Sigmoid colon (tissue), 7 donors: ENCODE data around the gene OTUB1. TPM values are rescaled to one million over a fixed set of nuclear protein-coding genes. Genes with fewer than 3 reads are reported as not detected.
A peak's percentile ranks its signal among the peaks of the same experiment; 100 is the strongest.

Experiments used
- DNase-seq: peaks from one replicate; pipeline ENCODE4 v3.0.0-alpha.2; 2019
- H3K27ac ChIP-seq, 4 donors: fragments of 200-600 bp; sonication (generic); one replicate each; pipeline ENCODE4 v1.5.1; 2016 to 2019; ENCODE audit warnings: mild to moderate bottlenecking in 1 of 4
- H3K27me3 ChIP-seq, 3 donors: fragments of 200-600 bp; sonication (generic); one replicate each; pipeline ENCODE4 v1.5.1; 2019; ENCODE audit warnings: mild to moderate bottlenecking in 1 of 3
- H3K36me3 ChIP-seq, 4 donors: fragments of 200-600 bp; sonication (generic); one replicate each; pipeline ENCODE4 v1.5.1; 2016 to 2019
- H3K4me1 ChIP-seq, 4 donors: fragments of 200-600 bp; sonication (generic); one replicate each; pipeline ENCODE4 v1.5.1; 2017 to 2019
- H3K4me3 ChIP-seq, 4 donors: fragments of 200-600 bp; sonication (generic); one replicate each; pipeline ENCODE4 v1.5.1; 2017 to 2019; ENCODE audit warnings: mild to moderate bottlenecking in 2 of 4, moderate library complexity in 1 of 4
- H3K9me3 ChIP-seq, 4 donors: fragments of 200-600 bp in 3 of 4; sonication (generic) in 3 of 4; one replicate each; pipeline versions ENCODE4 v1.5.1 to v1.6.1; 2013 to 2019
- EP300 ChIP-seq, 4 donors: sonication (generic); formaldehyde crosslinking; IDR thresholded peaks; one replicate each; pipeline ENCODE4 v1.6.1; 2017; ENCODE audit warnings: antibody characterized with exemption in 4 of 4
- POLR2A ChIP-seq, 2 donors: fragments of 450-650 bp; IDR thresholded peaks; one replicate each; pipeline ENCODE4 v1.6.1; 2016; ENCODE audit warnings: antibody characterized with exemption in 2 of 2, mild to moderate bottlenecking in 2 of 2, moderate library complexity in 2 of 2
- POLR2AphosphoS5 ChIP-seq, 4 donors: sonication (generic); formaldehyde crosslinking; IDR thresholded peaks; one replicate each; pipeline ENCODE4 v1.6.1; 2017; ENCODE audit warnings: antibody characterized with exemption in 4 of 4
- WGBS, 2 donors: extraction: QIAGEN DNeasy Blood & Tissue Kit; methylation state at CpG; one replicate each; pipeline ENCODE4 v1.1.7; 2013; 5-methylcytosine and 5-hydroxymethylcytosine counted together
- intact Hi-C: fragments of 100-400 bp; cut with DNase I; formaldehyde crosslinking; loops from one replicate; pipeline ENCODE4 v1.15.1; 2023
- polyA plus RNA-seq, 3 donors: library from polyadenylated mRNA; stranded (reverse); fragments of 200-250 nt; gene quantifications; one replicate each; pipeline ENCODE4 v1.2.3, GENCODE V29; 2013
- total RNA-seq, 4 donors: library from RNA; depleted of rRNA; stranded (reverse); fragments of >200 nt; gene quantifications; one replicate each; pipeline ENCODE4 v1.1.0, GENCODE V29; 2016
- TF ChIP-seq, protein P1 (sequence below), 4 experiments: fragments of 450-650 bp in 3 of 4; fragments of 200-600 bp in 1 of 4; IDR thresholded peaks; one replicate each; pipeline ENCODE4 v1.5.1; 2016 to 2019; ENCODE audit warnings: antibody characterized with exemption in 4 of 4, mild to moderate bottlenecking in 3 of 4, moderate library complexity in 2 of 4
- donor health status: healthy with polysubstance abuse.
- donor health status: Bipolar disorder and iron deficiency.
- donor health status: healthy.

The OTUB1 gene, protein sequence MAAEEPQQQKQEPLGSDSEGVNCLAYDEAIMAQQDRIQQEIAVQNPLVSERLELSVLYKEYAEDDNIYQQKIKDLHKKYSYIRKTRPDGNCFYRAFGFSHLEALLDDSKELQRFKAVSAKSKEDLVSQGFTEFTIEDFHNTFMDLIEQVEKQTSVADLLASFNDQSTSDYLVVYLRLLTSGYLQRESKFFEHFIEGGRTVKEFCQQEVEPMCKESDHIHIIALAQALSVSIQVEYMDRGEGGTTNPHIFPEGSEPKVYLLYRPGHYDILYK
- total RNA-seq, result 10 to 100 TPM; 44.8 to 61.7 (median 57.8) TPM
- polyA plus RNA-seq, result 10 to 100 TPM; 88.9 to 96.4 (median 91.3) TPM

DNA sequence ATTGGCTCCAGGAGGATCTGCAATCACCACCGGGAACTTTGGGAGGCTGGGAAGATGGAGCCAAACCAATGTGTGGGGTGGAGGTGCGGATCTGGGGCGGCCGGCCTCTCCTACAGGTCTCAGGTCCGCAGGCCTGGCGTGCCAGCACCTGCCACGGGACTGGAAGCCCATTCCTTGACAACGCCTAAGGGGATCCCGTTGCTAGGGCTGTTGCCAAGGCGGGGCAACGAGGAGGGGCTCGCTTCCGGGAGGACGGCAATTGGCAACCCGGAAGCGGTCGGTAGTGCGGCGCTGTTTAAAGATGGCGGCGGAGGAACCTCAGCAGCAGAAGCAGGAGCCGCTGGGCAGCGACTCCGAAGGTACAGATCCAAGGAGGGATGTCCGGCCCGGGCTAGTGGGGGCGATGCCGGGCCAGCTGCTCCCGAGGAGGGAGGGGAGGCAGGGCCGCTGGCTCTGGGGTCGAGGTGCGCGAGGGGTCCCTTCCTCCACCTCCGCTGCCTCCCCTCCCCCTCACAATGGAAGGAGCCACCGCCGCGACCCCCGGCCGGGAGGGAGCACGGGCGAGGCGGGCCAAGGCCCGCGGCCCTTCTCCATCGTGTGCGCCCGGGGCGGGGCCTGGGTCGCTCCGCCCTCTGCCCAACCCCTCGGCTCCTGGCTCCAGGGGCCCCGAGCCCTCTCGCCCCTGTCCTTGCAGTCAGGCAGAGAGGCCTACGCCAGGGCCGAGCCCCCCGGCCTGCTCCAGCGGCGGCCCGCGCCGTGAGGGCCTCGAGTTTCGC lies at the start of gene OTUB1:
OTUB1 (plus strand) TSS at position 283 of the 776 bp plus-strand sequence; CDS start at position 302, 19 bp downstream.
- Histone ChIP-seq H3K27me3 (no peaks in the 10 kb centered on the region), H3K36me3 (peaks cover 7 to 33% (median 12%) of the 10 kb centered on the region in 4 donors), H3K9me3 (no peaks in the 10 kb centered on the region), H3K4me3 (peak within 1 kb of the TSS; percentile 64 to 95 (median 94)), H3K27ac (peak within 1 kb of the TSS; percentile 86 to 88 (median 88)), H3K4me1 (peaks cover 0 to 30% (median 23%) of the 10 kb centered on the region in 4 donors)
- peak; percentile 53 to 75 (median 72) for TF ChIP-seq POLR2AphosphoS5 (IDR thresholded peaks at IDR 0.05)
- TF ChIP-seq EP300 (IDR thresholded peaks at IDR 0.05), result no peak
- peak in 1 of 2 donors; percentile 46 for TF ChIP-seq POLR2A (IDR thresholded peaks at IDR 0.05)
- TF ChIP-seq, protein P1, sequence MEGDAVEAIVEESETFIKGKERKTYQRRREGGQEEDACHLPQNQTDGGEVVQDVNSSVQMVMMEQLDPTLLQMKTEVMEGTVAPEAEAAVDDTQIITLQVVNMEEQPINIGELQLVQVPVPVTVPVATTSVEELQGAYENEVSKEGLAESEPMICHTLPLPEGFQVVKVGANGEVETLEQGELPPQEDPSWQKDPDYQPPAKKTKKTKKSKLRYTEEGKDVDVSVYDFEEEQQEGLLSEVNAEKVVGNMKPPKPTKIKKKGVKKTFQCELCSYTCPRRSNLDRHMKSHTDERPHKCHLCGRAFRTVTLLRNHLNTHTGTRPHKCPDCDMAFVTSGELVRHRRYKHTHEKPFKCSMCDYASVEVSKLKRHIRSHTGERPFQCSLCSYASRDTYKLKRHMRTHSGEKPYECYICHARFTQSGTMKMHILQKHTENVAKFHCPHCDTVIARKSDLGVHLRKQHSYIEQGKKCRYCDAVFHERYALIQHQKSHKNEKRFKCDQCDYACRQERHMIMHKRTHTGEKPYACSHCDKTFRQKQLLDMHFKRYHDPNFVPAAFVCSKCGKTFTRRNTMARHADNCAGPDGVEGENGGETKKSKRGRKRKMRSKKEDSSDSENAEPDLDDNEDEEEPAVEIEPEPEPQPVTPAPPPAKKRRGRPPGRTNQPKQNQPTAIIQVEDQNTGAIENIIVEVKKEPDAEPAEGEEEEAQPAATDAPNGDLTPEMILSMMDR (IDR thresholded peaks at IDR 0.05), result no peak
- 0 to 1% methylated on average over 63 of the region's 63 CpGs for WGBS, 2 donors
- intact Hi-C loops, result no loop called here
- DNase-seq, result peak; percentile 95

DNA sequence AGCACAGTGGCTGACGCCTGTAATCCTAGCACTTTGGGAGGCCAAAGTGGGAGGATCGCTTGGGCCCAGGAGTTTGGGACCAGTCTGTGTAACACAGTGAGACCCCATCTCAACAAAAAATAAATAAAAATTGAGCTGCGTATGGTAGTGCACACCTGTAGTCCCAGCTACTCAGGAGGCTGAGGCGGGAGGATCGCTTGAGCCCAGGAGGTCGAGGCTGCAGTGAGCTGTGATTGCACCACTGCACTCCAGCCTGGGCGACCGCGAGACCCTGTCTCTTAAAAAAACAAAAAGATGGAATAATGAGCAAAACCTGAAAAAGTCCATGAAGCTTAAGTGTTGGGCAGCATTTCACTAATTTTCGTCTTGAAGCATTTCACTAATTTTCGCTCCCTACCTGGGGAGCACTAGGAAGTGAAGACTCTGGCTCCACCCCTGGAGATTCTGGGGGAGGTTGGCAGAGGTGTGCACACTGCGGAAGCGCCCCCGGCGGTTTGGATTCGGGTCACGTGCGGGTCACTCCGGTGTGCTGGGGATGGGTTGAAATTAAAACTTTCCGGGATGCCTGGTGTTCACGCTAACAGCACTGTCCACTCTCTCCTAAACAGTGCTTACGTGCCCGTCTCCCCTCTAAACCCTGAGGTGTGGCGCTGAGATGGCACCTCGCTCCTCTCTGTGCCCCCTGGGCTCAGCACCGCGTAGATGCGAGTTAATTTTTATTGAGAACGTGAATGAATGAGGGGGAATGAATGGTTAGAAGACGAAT lies 48.3 kb upstream of the OTUB1 start:
- no peak for DNase-seq
- H3K4me1 ChIP-seq, result peaks cover 0 to 24% (median 14%) of the 10 kb centered on the region in 4 donors
- no peaks in the 10 kb centered on the region for H3K36me3 ChIP-seq
- H3K27ac ChIP-seq, result peak overlapping the region; percentile 67 to 76 (median 74)
- TF ChIP-seq POLR2A (IDR thresholded peaks at IDR 0.05) (no peak), POLR2AphosphoS5 (IDR thresholded peaks at IDR 0.05) (no peak), EP300 (IDR thresholded peaks at IDR 0.05) (no peak)
- TF ChIP-seq, protein P1 (IDR thresholded peaks at IDR 0.05), result no peak
- no peaks in the 10 kb centered on the region for H3K9me3 ChIP-seq
- 21 to 22% methylated on average over 30 of the region's 30 CpGs for WGBS, 2 donors
- H3K4me3 ChIP-seq, result peak overlapping the region; percentile 51 to 83 (median 68)
- intact Hi-C loops, result loop anchor here (1.0 to 2.0 kb wide), 2 partner anchors 20 to 169 kb away; partner anchors contain the start of gene ZFTA
- no peaks in the 10 kb centered on the region for H3K27me3 ChIP-seq

DNA sequence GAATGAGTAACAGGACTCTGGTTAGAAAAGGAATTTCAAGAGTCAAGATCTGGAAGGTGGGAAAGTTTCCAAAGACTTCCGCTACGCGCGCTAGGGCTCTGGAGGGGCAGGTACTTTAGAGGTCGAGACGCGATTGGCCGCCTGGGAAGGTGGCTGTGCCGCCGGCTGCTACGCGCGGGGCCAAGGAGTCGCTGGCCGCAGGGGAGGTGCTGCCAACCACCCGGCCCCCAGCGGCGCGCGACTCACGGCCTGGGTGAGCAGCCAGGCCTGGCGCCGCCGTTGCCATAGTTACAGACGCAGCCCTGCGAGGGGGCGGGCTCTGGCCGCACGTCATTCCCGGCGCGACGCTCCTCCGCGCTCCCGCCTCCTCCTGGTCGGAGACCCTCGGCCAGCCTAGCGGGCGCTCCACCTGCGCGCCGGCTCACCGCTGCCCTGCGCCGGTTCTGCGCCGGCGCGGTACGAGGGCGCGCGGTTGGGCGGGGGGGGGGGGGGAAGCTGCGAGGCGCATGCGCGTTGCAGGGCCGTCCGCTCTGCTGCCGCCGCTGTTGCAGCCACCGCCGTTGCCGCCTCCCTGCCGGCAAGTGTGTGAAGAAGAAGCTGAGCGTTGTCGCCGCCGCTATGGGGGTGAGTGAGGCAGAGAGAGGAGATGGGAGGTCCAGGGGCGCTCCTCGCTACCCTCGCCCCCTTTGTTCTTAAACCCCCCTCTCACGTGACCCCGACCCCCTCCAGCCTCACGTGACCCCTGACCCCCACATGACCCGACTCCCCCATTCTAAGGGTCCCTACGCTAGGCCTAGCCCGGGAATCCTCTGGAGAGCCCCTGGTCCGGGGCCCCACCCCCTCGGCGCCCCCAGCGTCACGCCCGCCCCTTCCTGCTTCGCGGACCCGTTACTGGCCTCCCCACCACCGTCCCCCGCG lies 47.5 kb upstream of the OTUB1 start, which contains the start of gene NAA40:
NAA40 (plus strand) TSS at position 524 of the 918 bp plus-strand sequence; CDS start at position 619, 95 bp downstream.
- 0% methylated on average over 91 to 92 of the region's 92 CpGs for WGBS, 2 donors
- Histone ChIP-seq H3K27me3 (no peaks in the 10 kb centered on the region), H3K9me3 (no peaks in the 10 kb centered on the region), H3K4me3 (peak within 1 kb of the TSS; percentile 51 to 83 (median 68)), H3K4me1 (peaks cover 0 to 24% (median 14%) of the 10 kb centered on the region in 4 donors), H3K27ac (peak within 1 kb of the TSS; percentile 67 to 76 (median 74)), H3K36me3 (no peaks in the 10 kb centered on the region)
- no peak for TF ChIP-seq POLR2A (IDR thresholded peaks at IDR 0.05)
- TF ChIP-seq EP300 (IDR thresholded peaks at IDR 0.05), result no peak
- TF ChIP-seq POLR2AphosphoS5 (IDR thresholded peaks at IDR 0.05), result peak in 3 of 4 donors; percentile 30 to 41 (median 30)
- peak; percentile 92 for DNase-seq
- intact Hi-C loops, result loop anchor here (1.0 to 2.0 kb wide), 2 partner anchors 20 to 170 kb away; partner anchors contain the start of gene ZFTA

DNA sequence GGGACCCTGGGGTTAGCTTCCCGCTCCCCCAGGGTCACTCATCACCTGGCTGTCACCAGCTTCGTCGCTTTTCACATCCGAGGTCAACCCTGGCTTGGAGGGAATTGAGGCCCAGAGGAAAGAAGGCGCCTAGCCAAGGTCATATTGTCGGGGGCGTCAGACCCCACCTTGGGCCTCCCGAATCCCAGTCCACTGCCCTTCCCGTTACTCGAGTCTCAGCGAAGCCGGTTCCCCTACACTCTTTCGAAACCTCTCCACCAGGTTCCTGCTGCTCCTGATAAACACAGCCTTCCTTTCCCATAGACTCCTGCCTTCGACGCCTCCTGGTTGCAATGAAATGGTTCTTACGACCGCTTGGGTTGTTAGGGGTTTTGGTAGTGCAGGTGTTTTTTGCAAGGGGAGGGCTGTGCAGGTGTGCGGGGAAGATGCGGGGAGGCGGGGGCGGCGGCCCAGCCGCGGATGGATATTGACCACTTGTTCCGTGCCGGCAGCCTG lies 46.8 kb upstream of the OTUB1 start:
- no peaks in the 10 kb centered on the region for H3K9me3 ChIP-seq
- H3K36me3 ChIP-seq, result no peaks in the 10 kb centered on the region
- DNase-seq, result no peak
- 1 to 5% methylated on average over 26 of the region's 26 CpGs for WGBS, 2 donors
- H3K4me1 ChIP-seq, result peaks cover 0 to 24% (median 17%) of the 10 kb centered on the region in 4 donors
- H3K27me3 ChIP-seq, result no peaks in the 10 kb centered on the region
- H3K27ac ChIP-seq, result peak overlapping the region; percentile 67 to 76 (median 74)
- intact Hi-C loops, result loop anchor here (2.0 kb wide), 1 partner anchor 171 kb away; the partner anchor contains the start of gene ZFTA
- H3K4me3 ChIP-seq, result peak overlapping the region; percentile 51 to 83 (median 68)
- TF ChIP-seq, protein P1 (IDR thresholded peaks at IDR 0.05), result peak in 1 of 4 experiments; percentile 19
- TF ChIP-seq POLR2AphosphoS5 (IDR thresholded peaks at IDR 0.05), result no peak
